MV-4-11 (cell line): ENCODE data around the gene DNAJB14.

ENCODE experiments used
- DNase-seq: peaks from one replicate; lab custom pipeline; 2025; lab: John Stamatoyannopoulos, UW

The DNAJB14 gene

DNA sequence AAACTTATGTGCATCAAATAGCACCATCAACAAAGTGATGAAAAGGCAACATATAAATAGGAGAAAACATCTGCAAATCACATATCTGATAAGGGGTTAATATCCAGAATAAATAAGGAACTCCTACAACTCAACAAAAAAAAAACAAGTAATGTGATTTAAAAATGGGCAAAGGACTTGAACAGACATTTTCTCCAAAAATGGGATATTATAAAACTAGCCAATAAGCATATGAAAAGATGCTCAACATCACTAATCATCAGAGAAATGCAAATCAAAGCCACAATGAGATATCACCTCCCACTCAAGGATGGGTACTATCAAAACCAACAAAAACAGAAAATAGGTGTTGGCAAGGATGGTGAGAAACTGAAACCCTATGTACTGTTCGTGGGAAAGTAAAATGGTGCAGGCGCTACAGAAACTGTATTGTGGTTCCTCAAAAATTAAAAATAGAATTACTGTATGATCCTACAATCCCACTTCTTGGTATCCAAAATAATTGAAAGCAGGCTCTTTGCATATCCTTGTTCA lies 2.4 kb downstream of the DNAJB14 start:
- peak; percentile 34 for DNase-seq

DNA sequence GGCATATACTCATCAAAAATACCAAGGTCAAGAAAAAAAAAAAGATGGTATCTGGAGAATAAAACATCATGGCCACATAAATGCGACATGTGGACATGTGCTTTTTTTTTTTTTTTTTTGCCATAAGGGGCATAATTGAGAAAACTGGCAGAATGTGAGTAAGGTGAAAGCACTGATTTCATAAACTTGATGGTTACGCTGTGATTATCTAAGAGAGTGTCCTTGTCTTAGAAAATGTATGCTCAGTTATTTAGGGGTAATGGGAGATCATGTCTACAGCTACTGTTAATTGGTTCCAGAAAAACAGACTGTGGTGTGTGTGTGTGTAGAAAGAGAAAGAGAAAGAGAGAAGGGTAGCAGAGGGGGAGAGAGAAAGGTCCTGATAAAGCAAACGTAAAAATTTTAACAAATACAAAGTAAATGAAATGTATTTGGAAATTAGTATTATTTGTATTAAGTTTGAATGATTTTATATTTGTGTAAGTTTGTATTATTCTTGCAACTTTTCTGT lies 8.1 kb downstream of the DNAJB14 start:
- DNase-seq = no peak

DNA sequence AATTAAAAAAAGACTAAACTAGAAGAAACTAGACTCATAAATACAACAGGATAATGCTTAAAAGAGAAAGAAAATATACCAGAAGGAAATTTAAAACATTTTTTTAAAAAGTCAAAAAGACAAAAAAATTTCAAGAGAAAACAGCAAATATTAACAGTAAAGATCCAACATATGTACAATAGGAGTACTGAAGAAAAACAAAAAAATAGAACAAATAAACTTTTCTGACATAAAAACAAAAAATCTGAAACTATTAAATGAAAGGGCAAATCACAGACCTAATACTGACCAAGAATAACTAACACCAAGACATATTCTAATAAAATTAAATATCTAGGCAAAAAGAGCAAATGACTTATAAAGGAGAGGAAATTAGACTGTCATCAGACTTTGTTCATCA lies 11.5 kb downstream of the DNAJB14 start:
- DNase-seq = no peak

DNA sequence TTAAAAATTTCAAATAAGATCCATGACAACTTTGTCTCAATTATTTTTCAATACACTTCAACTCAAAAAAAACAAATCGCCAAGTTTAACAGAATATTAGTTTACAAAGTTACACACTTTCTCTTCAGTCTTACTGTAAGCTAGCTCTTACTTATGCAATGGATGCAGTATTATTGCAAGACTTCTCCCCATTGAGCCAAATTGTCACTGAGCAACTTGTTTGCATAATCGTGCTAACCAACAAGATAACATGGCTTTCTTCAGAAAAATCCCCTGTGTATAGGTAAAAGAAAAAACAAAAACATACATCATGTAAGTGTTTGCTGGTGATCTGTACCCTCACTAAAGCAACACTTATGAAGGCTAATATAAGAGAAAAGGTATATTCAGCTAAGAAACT lies 18.9 kb downstream of the DNAJB14 start:
- DNase-seq = no peak

DNA sequence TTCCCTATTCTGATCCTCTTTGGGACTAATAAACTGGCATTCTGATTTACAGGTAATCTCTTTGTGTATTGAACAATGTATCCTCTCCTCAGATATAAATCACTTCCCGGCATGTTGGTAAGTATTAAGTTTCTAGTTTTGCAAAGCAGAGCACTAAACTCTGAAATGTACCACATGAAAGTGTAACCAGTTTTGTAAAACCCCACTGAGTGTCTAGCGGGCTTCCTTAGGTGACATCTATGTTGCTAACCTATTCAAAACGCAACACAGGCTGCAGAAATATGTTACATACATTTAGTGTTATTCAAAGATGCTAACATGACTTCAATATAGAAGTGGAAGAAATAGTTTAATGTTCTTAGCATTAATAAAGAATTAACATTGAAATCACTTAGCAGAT lies 25.2 kb downstream of the DNAJB14 start:
- no peak for DNase-seq

DNA sequence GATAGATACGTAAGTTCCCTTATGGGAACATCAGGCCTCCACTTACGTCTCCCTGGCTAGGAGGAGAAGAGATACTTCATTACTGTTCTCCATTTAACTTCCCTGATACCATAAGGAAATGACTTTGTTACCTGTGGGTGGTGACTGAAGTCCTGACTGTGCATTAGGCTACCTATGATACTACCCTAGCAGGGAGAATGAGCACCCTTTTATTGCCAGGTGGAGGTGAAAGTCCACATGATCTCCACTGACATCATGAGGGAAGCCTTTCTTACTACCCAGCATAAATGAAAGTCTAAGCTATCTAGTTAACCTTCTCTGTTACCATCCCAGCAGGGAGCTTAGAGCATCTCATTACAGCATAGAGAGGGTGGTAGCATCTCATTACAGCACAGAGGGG lies 27.8 kb downstream of the DNAJB14 start:
- no peak for DNase-seq

DNA sequence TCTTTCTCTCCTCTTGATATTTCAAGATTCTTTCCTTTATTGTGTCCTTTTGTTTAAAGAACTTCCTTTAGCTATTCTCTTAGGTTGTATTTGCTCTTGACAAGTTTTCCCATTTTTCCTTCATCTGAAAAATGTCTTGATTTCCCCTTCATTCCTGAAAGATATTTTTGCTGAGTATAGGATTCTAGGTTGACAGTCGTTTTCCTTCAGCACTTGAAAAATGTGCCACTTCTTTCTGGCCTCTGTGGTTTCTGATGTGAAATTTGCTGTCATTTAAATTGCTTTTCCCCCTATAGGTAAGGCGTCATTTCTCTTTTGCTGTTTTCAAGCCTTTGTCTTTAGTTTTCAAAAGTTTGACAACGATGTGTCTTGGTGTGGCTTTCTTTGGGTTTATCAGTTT lies 28.8 kb downstream of the DNAJB14 start:
- no peak for DNase-seq

DNA sequence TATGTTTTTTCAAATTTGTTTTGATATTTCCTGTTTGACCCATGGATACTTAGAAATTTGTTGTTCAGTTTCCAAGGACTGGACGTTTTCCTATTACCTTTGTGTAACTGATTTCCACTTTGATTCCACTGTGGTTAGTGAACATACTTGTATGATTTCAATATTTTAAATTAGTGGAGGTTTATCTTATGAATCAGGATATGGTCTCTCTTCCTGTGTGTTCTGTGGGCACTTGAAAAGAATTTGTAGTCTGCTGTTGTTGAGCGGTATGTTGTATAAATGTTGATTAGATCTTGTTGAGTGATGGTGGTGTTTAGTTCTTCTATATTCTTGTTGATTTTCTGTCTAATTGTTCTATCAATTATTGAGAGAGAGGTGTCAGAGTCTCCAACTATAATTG lies 31.0 kb downstream of the DNAJB14 start:
- DNase-seq = no peak

DNA sequence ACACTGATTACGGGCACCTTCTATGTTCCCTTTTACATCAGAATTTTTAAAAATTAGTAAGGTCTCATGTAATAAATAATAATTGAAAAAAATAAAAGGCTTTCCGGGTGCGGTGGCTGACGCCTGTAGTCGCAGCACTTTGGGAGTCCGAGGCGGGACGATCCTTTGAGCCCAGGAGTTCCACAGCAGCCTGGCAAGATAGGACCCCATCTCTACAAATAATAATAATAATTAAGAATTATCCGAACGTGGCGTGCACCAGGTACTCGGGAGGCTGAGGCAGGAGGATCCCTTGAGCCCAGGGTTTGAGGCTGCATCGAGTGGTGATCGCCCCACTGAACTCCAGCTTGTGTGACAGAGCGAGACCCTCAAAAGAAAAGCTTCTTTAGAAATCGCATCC lies 51.4 kb downstream of the DNAJB14 start:
- DNase-seq = no peak

DNA sequence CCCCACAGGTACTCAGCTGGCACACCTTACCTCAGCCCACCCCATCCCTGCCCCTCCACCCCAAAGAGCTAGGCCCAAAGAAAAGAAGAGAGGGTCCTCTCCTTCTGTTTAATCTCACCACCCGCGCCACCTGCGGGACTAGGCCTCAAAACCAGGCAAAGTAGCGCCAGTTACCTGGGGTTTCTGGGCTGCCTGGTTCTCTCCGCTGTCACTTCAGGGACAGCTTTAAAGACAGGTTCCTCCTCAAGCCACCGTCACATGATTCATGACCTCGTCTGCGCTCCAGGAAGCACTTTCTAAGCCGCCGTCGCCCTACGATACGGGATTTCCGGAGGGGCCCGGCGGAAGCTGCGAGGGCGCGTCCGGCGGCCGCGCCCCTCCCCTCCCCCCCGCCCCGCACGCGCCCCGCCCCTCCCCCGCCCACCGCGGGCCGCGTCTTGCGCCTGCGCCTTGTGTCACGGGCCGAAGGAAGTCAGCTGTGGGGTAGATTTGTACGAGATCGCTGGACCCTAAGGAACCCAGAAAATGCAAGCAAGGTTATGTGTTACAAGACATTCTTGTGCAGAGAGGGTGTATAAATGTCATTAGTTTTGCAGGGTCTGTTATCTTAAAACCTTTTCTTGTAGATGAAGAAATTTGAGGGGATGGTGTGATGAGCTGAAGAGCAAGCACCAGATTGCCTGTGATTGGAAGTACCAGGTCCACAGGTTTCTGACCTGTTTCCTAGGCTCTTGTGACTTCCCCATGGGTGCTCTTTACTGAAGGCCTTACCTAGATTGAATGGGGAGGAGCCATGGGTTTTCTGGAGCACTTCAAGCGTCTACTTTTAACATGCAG lies 52.0 kb downstream of the DNAJB14 start, which contains the start of gene LAMTOR3:
Gene LAMTOR3, minus strand, starts transcription at position 267 of the 837 bp plus-strand sequence. CDS start 464 bp downstream, outside the sequence.
- DNase-seq = peak; percentile 91

DNA sequence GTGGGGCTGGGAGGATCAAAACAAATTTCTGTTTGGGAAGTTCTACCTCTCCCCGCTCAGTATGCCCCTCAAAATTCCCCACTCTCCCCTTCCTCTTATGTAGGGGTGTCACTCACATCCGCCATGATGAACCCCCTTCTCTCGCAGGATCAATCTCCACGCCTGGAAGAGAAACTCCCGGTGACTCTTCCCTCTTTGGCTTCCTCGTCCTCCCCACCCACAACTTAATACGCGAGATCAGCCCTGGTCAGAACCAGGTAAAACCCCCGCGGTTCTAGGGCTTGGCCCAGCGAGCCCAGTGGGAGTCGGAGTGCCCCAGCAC lies 52.6 kb downstream of the DNAJB14 start:
- no peak for DNase-seq

DNA sequence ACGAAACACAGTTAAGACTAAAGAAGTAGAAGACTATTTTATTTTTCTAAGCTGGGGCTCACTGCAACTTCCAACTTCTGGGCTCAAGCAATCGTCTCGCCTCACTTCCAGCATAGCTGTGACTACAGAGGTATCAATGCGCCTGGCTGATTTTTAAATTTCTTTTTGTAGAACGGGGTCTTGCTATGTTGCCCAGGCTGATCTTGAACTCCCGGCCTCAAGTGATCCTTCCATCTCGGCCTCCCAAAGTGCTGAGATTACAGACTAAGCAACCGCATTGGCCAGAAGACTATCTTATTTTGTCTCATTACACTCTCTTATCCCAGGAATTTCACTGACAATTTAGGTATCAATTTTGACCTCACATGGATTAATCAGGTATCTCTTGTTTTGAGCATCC lies 53.4 kb downstream of the DNAJB14 start:
- DNase-seq = no peak

DNA sequence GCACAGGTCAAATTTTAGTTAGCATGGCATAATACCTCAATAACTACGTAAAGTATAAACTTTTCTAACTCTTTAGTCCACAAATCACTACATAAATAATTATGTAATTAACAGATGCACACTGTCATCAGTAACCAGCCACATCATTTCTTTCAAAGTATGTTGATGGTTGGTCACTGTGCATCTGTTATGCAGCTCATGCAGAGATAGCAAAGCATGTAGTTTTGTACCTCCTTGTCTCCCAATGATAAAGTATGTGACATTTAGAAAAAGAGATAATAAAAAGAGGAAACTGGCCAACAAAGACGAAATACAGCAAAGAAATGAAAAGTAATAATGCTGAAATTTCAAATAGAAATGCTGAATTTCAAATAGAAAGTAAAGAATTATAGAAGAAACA lies 55.1 kb downstream of the DNAJB14 start:
- DNase-seq = no peak

DNA sequence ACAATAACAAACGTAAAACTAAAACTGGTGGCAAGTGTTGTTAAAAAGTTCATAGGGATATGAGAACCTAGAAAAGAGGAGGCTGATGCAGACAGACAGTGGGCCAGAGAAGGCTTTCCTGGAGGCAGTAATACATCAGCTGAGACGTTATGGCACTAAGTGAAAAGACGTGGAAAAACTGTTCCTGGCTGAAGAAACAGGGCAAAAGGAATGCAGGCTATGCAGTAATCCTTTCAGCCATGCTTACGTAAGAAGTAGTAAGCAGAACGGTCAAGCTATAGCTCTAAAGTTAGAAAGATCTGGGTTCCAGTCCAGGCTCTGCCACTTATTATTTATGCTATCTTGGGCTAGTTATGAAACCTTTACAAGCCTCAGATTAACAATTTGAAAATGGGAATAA lies 58.6 kb downstream of the DNAJB14 start:
- DNase-seq = no peak

DNA sequence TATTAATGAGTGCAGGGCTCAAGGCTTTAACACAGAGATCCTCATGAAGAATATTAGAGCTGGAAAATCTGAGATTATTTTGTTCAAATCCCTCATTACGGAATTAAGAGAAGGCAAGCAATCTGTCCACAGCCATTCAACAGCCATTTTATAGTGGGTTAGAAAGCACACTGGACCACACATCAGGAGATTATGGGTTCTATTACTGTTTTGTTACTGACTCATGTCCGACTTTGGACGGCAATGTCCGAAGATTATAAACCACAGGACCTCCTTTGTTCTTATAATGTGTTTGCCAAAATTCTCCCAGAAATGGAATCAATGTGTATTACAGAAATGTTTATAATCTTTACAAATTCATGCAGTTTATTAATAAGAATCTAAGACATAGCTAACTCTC lies 60.3 kb downstream of the DNAJB14 start:
- DNase-seq = no peak

DNA sequence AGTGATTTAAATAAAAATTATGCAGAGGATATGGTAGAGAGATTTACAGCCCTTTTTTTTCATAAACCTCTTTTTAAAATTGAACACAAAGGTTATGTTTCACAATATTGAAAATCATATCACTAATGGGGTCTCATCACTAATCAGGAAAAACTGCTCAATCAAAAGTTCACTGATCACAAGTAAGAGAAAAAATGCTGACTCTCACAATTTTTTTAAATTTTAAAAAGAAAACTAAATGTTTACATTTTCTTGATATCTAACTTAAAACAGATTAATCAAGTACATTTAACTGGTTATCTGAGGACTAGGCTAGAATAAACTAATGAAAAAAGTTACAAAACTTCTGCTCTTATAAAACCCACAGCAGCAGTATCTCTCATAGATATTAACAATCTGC lies 60.7 kb downstream of the DNAJB14 start:
- DNase-seq = no peak

DNA sequence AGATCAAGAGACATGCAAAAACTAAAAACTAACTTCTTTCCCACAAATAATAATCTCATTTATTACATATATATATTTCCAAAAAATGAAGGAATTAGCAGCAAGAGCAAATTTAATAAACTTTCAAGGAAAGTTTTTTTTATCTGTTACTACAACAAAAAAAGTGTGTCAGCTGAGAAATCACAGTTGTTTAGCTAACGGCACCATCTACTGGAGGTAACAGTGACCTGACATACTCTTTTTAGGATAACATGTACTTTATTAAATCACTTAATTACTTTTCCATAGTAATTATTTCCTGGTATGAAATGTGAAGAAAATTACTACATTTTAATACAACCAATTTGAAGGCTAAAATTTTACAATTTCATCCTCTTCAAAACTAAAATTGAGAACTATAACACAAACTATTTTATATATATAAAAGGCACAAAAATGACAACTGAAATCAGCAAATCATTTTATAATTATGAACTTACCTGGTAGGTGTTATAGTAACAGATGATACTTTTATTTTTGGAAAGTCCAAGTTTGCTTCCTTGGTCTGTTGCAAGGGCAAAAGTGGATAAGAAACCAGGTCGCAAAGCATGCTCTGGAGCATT lies 61.3 kb downstream of the DNAJB14 start:
- DNase-seq = peak; percentile 51

DNA sequence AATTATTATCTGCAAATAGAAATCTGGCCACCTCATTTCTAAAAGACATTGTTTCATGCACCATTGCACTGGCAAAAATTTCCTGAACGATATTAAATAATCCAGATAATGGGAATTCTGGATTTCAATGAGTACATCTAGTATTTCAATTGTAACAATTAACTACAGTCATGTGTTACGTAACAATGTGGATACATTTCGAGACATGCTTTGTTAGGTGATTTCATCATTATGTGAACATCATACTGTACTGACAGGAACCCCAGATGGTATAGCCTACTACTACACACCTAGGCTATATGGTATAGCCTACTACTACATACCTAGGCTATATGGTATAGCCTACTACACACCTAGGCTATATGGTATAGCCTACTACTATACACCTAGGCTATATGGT lies 67.0 kb downstream of the DNAJB14 start:
- DNase-seq = no peak

DNA sequence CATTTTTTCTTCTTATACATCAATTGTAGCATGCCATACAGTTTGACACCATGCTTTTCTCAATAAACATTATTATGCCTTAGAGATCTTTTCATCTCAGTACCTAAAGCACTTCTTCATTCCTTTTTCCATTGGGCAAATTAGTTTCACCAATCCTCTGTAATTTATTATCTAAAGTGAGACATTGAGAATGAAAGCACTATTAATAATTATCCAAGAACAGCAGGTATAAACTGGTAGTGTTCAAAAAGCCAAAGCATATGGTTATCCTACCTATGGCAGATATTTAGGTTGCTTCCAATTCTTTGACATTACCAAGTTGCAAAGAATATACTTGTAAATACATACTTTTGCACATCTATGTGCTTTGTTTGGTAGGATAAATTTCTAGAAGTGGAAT lies 67.8 kb downstream of the DNAJB14 start:
- DNase-seq = no peak

DNA sequence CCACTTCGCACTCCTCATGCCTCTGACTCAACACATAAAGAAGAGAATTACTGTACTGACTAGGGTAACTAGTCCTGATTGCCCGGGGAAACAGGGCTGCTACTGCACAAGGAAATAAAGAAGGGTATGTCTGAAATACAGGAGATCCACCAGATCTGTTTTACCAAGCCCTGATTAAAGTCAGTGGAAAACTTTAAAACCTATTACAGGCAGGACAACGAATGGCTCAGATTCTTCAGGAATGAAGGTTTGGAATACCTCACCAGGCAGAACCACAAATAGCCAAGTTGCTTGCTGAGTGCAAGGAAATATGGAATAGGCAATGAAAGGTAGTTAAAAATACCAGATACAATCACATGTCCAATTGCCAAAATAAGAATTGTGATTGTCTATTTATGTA lies 69.5 kb downstream of the DNAJB14 start:
- no peak for DNase-seq

DNA sequence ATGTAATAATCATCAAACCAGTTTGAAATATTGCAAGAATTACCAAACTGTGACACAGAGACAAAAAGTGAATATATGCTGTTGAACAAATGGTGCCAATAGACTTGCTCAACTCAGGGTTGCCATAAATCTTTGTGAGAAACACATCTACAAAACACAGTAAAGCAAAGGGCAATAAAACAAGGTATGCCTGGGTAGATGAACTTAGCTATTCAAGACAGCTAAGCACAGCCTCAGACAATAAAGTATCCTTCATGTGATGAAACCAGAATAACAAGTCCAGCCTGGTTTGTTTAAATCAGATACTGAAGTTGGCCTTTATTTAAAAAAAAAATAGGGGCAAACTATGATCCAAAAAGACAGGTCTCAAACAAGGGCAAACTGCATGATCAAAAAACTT lies 71.3 kb downstream of the DNAJB14 start:
- DNase-seq = no peak

DNA sequence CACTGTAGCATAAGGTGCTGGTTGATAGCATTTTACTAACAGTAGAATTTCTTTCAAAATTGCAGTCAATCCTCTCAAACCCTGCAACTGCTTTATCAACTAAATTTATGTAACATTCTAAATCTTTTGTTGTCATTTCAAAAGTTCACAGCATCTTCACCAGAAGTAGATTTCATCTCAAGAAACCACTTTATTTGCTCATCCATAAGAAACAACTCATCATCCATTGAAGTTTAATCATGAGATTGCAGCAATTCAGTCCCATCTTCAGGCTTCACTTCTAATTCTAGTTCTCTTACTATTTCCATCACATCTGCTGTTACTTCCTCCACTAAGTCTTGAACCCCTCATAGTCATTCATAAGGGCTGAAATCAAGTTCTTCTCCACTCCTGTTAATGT lies 73.8 kb downstream of the DNAJB14 start:
- no peak for DNase-seq

DNA sequence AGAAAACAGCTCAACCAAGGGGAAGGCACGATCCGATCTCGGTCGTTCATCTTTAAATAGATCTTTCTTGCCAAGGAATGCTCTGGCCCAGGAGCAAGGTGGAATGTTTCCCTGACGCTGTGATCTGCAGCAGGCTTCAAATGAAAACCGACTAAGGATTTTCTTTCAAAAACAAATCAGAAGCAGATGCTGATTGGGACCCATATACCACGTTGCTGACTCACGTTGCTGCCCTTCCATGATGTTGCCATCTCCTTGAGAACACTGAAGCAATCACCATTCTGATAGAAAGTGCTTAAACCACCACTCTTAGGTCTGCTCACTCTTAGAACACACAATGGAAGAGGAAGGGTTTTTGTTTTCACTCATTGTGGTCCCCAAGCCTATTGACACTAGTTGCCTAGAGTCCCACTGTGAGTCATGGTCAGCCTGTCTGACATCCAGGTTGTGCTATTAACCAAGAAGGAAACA lies 78.3 kb downstream of the DNAJB14 start:
- peak; percentile 80 for DNase-seq
